ENCODE results near the gene USF3.

USF3 gene

DNA sequence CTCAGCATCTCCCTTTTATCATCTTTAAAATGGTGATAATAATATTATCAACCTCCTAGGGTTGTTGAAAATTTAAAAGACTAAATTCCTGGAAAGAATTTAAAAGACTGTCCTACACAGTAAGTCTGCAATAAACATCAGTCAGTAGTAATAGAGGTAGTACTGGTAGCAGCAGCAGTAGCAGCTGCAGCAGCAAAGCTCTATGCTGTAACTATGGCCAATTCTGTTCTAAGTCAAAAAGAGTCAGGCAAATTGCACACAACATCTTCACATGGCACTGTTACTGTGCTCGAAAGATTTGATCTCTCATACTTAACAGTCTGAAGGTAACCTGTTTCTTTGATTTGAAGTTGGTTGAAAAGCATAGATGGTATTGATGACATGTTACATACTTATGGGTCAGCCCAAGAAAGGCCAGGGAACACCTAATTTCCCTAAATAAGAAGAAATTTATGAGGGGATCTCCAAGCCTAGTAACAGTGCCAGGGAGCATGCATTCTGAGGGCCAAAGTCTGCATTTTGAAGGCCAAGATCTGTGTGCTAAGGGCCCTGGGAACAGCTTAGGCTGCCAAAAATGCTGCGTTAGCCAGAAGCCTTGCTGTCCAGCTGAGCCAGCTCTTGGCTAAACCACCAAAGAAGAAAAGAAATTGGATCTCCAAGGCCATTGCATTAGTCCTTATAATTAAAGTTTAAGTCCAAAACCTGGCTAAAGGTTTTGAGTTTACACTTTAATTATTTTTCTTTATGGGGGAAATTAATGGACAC is 95.8 kb downstream of the USF3 start:
- DNase-seq (ENCODE audit: low read depth) = no peak
- no peak overlapping the region for H3K4me3 ChIP-seq (replicated peaks; ENCODE audit: low read depth, low read length)
- TF ChIP-seq, protein P1, sequence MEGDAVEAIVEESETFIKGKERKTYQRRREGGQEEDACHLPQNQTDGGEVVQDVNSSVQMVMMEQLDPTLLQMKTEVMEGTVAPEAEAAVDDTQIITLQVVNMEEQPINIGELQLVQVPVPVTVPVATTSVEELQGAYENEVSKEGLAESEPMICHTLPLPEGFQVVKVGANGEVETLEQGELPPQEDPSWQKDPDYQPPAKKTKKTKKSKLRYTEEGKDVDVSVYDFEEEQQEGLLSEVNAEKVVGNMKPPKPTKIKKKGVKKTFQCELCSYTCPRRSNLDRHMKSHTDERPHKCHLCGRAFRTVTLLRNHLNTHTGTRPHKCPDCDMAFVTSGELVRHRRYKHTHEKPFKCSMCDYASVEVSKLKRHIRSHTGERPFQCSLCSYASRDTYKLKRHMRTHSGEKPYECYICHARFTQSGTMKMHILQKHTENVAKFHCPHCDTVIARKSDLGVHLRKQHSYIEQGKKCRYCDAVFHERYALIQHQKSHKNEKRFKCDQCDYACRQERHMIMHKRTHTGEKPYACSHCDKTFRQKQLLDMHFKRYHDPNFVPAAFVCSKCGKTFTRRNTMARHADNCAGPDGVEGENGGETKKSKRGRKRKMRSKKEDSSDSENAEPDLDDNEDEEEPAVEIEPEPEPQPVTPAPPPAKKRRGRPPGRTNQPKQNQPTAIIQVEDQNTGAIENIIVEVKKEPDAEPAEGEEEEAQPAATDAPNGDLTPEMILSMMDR (IDR thresholded peaks at IDR 0.05; ENCODE audit: low read length, missing control alignments) = no peak

Data from fibroblast of pulmonary artery (primary cell).